GM19193 (cell line): ENCODE results near the gene SEMA3D.

Source experiments
- POLR2A ChIP-seq: IDR thresholded peaks from 4 replicates; pipeline ENCODE4 v1.6.1; 2011; ENCODE audit not compliant: insufficient read depth, insufficient read length; ENCODE audit errors: extremely low read depth

SEMA3D gene

GRCh38 chr7:85186521-85187241 lies at the start of gene SEMA3D:
Gene SEMA3D, minus strand, starts transcription at chr7:85187056. Its CDS starts 65,165 bp downstream, at chr7:85121891.
- TF ChIP-seq POLR2A, result no peak

GRCh38 chr7:85234730-85235129 lies 47.9 kb upstream of the SEMA3D start:
- TF ChIP-seq POLR2A, result no peak

- no peak for TF ChIP-seq POLR2A
These were observed 45.2 kb upstream of the SEMA3D start for GRCh38 chr7:85232068-85232467.

DNA sequence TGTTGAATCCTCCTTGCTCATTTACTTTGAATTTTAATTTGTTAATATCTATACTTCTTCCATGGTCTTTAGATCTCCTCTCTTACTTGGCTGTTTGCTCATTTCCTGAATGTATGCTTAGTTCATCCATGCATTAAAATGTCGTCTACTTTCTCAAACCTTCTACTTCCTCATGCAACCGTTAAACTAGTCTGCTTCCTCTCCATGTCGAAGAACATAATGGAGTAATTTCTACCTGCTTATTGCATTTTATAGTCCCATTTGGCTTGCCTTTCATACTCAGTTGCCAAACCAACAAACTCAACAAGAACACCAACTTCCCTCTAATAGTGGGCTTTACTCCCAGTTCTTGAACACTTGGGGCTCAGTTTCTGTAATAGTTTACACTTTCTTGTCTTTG lies 43.8 kb upstream of the SEMA3D start:
- no peak for TF ChIP-seq POLR2A

GRCh38 chr7:85229544-85229943 lies 42.7 kb upstream of the SEMA3D start:
- TF ChIP-seq POLR2A, result no peak

GRCh38 chr7:85226361-85227085 lies 39.7 kb upstream of the SEMA3D start:
- no peak for TF ChIP-seq POLR2A

GRCh38 chr7:85224171-85224570 lies 37.3 kb upstream of the SEMA3D start:
- no peak for TF ChIP-seq POLR2A

DNA sequence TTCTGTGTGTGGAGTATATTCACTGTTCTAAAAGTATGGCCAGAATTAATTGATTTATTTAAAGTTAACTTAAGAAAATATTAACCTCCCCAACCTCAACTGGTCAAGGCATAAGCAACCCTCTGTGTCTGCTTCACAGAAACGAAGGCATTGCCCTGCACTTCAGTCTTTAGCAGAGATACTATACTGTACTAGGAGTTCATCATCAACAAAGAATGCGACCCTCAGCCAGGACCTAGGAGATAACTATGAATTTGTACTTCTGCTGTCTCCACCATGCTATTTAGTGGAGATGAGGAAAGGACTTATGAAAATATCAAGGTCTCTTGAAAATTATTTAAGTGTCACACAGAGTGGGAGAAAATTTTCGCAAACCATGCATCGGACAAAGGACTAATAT lies 35.7 kb upstream of the SEMA3D start:
- no peak for TF ChIP-seq POLR2A

GRCh38 chr7:85221796-85222195 lies 34.9 kb upstream of the SEMA3D start:
- TF ChIP-seq POLR2A, result no peak

DNA sequence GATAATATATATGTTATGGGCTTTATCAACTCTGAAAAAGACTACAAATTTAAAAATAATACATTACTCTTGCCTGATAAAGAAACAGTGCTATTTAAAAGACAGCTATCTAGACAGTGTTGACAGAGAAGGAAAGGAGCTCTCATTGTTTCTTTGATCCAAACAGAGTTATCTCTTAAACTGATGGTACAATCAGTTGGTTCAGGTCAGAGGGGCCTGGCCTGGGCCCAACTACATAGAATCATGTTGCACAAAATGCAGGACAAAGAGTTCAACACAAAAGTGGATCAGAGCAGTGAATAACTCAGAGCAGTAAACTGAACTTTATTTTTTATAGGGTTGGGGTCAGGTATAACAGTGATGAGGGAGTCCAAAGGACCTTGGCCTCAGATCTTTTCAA lies 33.8 kb upstream of the SEMA3D start:
- no peak for TF ChIP-seq POLR2A

DNA sequence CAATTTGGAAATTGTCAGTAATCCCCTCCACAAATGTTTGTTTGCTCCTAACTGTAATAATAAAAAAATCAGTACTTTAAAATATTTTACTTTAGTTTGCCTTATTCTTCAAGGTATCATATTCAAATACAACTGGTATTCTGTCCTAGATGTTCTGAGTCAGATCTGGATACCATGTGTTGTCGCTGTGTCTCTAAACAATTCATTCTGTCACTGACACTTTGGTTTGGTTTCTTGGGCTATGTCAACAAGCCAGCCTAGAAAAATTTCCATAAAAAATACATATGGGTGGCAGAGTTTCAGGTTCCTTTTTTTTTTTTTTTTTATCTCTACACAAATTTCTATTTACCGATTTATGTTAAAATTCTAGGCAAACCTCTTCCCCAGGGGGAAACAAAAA lies 33.2 kb upstream of the SEMA3D start:
- no peak for TF ChIP-seq POLR2A

GRCh38 chr7:85217085-85217484 lies 30.2 kb upstream of the SEMA3D start:
- no peak for TF ChIP-seq POLR2A

DNA sequence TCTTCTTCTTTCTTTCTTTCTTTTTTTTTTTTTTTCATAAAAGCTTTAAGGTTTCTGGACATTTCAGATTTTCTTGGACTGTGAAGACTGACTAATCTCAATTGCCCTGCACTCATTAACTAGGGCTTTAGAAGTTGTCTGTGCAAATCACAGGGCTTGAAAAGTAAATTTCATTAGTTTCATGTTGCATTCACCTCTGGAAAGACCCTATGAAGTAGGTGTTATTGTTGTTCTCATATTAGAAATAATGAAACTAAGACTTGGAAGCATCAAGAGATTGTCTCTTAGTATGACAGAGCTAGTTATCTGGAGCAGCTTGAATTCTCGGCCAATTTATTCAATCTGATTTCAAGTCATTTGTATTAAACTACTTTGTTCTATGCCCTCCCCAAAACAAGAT lies 28.2 kb upstream of the SEMA3D start:
- TF ChIP-seq POLR2A, result no peak

GRCh38 chr7:85213500-85213899 lies 26.6 kb upstream of the SEMA3D start:
- no peak for TF ChIP-seq POLR2A

- no peak for TF ChIP-seq POLR2A
These were observed 18.9 kb upstream of the SEMA3D start for GRCh38 chr7:85205754-85206153.

DNA sequence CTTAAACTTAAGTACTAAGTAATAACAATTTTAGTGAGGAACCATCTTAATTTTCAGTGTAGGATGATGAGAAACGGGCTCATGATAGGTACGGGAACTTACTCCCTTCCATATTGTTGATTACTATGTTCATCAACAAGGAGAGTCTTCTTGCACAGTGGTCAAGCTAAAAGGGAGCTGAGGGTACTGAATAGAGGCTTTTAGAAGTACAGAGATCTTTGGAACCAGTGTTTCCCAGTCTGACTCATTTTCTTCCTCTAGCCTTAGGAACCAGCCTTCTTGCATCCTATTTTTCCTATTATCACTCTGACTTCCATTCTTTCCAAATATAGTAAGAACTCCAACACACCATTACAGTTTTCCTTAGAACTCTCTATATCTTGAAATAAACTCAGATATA lies 17.6 kb upstream of the SEMA3D start:
- TF ChIP-seq POLR2A, result no peak
